Peyer's patch (tissue), 4 donors: Measurements from ENCODE around the gene INF2. TPM values are rescaled to one million over a fixed set of nuclear protein-coding genes. Genes with fewer than 3 reads are reported as not detected.

ENCODE experiments used
- DNase-seq, 3 donors: peaks; one replicate each; pipeline ENCODE4 v3.0.0-alpha.2; 2017 to 2019
- H3K27ac ChIP-seq, 4 donors: fragments of 200-600 bp; sonication (generic); one replicate each; pipeline ENCODE4 v1.5.1; 2016 to 2019
- H3K27me3 ChIP-seq, 2 donors: fragments of 200-600 bp; sonication (generic); one replicate each; pipeline ENCODE4 v1.5.1; 2019
- H3K36me3 ChIP-seq, 3 donors: fragments of 200-600 bp; sonication (generic); one replicate each; pipeline ENCODE4 v1.5.1; 2016 to 2019
- H3K4me1 ChIP-seq, 4 donors: fragments of 200-600 bp; sonication (generic); one replicate each; pipeline ENCODE4 v1.5.1; 2016 to 2019
- H3K4me3 ChIP-seq, 4 donors: fragments of 200-600 bp; sonication (generic); 1 replicate in 3 of 4; 2 replicates in 1 of 4; pipeline ENCODE4 v1.5.1; 2016 to 2019; ENCODE audit warnings: mild to moderate bottlenecking in 1 of 4
- H3K9me3 ChIP-seq, 4 donors: fragments of 200-600 bp; sonication (generic); one replicate each; pipeline ENCODE4 v1.5.1; 2016 to 2019; ENCODE audit warnings: mild to moderate bottlenecking in 1 of 4
- POLR2A ChIP-seq, 2 donors: fragments of 450-650 bp; IDR thresholded peaks; one replicate each; pipeline ENCODE4 v1.5.1; 2017; ENCODE audit warnings: antibody characterized with exemption in 2 of 2, mild to moderate bottlenecking in 2 of 2, moderate library complexity in 2 of 2
- total RNA-seq, 4 donors: library from RNA; depleted of rRNA; stranded (reverse); fragments of >200 nt; gene quantifications; one replicate each; pipeline ENCODE4 v1.1.0, GENCODE V29; 2016
- TF ChIP-seq, protein P1 (sequence below), 6 experiments: fragments of 450-650 bp in 4 of 6; fragments of 200-600 bp in 2 of 6; sonication (generic) in 1 of 6; IDR thresholded peaks; one replicate each; pipeline ENCODE4 v1.5.1; 2017 to 2019; ENCODE audit warnings: antibody characterized with exemption in 6 of 6, mild to moderate bottlenecking in 3 of 6, moderate library complexity in 1 of 6

The INF2 gene
- 100 to 1,000 TPM; 137 to 287 (median 203) TPM for total RNA-seq

DNA sequence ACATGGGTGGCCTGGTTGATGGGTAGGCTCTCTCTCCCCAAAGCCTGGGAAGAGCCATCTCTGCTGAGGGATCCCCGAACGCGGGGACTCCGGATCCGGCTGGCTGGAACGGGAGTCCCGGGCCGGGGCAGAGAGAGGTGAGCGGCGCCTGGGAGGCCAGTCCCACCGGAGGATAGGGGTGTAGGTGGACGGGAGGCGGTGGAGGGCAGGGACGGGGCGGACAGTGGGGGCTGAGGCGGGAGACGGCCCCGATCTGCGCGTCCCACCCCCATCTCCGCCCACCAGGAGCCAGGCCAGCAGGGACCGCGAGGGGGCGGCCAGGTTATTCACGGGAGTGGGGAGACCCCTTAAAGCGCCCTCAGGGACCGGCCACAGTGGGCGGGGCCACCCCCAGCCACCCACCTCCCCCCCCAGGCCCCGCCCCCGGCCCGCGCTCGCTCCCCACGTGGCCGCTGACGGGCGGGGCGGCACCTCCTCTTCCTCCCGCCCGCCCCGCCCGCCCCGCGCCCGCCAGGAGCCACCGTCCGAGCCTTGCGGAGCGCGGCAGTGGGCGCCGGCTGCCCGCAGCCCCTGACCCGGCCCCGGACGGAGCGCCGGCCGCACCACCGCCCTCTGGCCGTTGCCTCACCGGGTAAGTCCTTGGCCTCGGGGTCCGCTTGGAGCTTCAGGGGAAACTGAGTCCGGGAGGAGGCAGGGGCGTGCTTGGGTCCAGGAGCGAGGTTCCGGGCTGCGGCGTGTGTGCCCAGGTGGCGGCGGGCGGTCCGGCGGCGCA is at the start of gene INF2:
Gene INF2, plus strand, starts transcription at position 510 of the 772 bp plus-strand sequence. CDS start 11,748 bp downstream, outside the sequence.
- TF ChIP-seq POLR2A (IDR thresholded peaks at IDR 0.05) = peak; percentile 48 to 51
- TF ChIP-seq, protein P1, sequence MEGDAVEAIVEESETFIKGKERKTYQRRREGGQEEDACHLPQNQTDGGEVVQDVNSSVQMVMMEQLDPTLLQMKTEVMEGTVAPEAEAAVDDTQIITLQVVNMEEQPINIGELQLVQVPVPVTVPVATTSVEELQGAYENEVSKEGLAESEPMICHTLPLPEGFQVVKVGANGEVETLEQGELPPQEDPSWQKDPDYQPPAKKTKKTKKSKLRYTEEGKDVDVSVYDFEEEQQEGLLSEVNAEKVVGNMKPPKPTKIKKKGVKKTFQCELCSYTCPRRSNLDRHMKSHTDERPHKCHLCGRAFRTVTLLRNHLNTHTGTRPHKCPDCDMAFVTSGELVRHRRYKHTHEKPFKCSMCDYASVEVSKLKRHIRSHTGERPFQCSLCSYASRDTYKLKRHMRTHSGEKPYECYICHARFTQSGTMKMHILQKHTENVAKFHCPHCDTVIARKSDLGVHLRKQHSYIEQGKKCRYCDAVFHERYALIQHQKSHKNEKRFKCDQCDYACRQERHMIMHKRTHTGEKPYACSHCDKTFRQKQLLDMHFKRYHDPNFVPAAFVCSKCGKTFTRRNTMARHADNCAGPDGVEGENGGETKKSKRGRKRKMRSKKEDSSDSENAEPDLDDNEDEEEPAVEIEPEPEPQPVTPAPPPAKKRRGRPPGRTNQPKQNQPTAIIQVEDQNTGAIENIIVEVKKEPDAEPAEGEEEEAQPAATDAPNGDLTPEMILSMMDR (IDR thresholded peaks at IDR 0.05) = peak in 1 of 6 experiments; percentile 24
- H3K4me1 ChIP-seq = peaks cover 13 to 66% (median 36%) of the 10 kb centered on the region in 4 donors
- no peaks in the 10 kb centered on the region for H3K36me3 ChIP-seq
- peak within 1 kb of the TSS; percentile 91 to 100 (median 96) for H3K4me3 ChIP-seq
- peak; percentile 64 to 84 (median 84) for DNase-seq
- H3K27me3 ChIP-seq = no peaks in the 10 kb centered on the region
- no peaks in the 10 kb centered on the region for H3K9me3 ChIP-seq
- peak within 1 kb of the TSS; percentile 86 to 98 (median 94) for H3K27ac ChIP-seq

GRCh38 chr14:104639885-104640548 is 49.4 kb upstream of the INF2 start:
- TF ChIP-seq, protein P1 (IDR thresholded peaks at IDR 0.05) = peak; percentile 50 to 90 (median 86)
- TF ChIP-seq POLR2A (IDR thresholded peaks at IDR 0.05) = no peak
- DNase-seq = peak; percentile 58 to 77 (median 77)
- Histone ChIP-seq H3K27me3 (no peaks in the 10 kb centered on the region), H3K27ac (no peak overlapping the region), H3K36me3 (no peaks in the 10 kb centered on the region), H3K4me3 (no peak overlapping the region), H3K4me1 (no peaks in the 10 kb centered on the region), H3K9me3 (no peaks in the 10 kb centered on the region)

DNA sequence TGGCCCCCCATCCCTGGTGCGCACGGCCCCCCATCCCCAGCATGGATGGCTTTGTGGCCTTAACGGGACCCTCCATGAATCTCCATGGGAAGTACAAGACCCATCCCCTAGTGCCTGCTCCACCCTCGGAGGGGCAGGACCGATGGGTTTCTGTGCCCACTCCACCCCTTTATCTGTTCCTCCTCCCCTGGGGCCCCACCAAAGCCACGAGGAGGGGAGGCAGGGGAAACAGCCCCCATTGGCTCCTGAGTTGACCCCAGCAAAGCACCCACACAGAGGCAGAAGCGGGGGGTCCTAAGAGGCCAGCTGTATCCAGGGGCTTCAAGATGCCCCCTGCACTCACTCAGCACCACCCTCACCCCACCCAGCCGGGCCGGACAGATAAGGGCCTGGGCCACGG is 48.7 kb upstream of the INF2 start:
- Histone ChIP-seq H3K4me1 (no peaks in the 10 kb centered on the region), H3K27ac (no peak overlapping the region), H3K9me3 (peaks cover 0 to 3% (median 0%) of the 10 kb centered on the region in 4 donors), H3K4me3 (no peak overlapping the region), H3K27me3 (no peaks in the 10 kb centered on the region), H3K36me3 (no peaks in the 10 kb centered on the region)
- DNase-seq = no peak
- TF ChIP-seq POLR2A (IDR thresholded peaks at IDR 0.05) = no peak
- TF ChIP-seq, protein P1 (IDR thresholded peaks at IDR 0.05) = no peak

- no peak overlapping the region for H3K27ac ChIP-seq
- H3K27me3 ChIP-seq = no peaks in the 10 kb centered on the region
- H3K4me1 ChIP-seq = no peaks in the 10 kb centered on the region
- no peak for DNase-seq
- no peak overlapping the region for H3K4me3 ChIP-seq
- H3K9me3 ChIP-seq = peaks cover 0 to 3% (median 0%) of the 10 kb centered on the region in 4 donors
- no peak for TF ChIP-seq POLR2A (IDR thresholded peaks at IDR 0.05)
- TF ChIP-seq, protein P1 (IDR thresholded peaks at IDR 0.05) = no peak
- no peaks in the 10 kb centered on the region for H3K36me3 ChIP-seq
Observed at GRCh38 chr14:104641753-104642539, 47.5 kb upstream of the INF2 start.

DNA sequence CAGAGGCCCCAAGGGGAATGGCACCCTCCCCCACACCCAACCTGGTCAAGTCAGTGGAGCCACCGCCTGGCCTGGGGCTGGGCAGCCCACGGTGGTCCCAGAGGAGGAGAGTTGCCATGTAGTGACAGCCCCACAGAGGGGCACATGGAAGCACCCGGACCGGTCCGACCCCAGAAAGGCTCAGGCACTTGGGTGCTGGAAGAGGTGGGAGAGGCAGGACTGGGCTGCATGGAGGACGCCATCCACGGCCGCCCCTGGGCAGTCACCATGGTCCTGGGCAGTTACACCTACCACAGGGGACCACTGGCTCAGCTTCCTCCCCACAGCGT is 46.9 kb upstream of the INF2 start:
- TF ChIP-seq, protein P1 (IDR thresholded peaks at IDR 0.05) = no peak
- no peak for TF ChIP-seq POLR2A (IDR thresholded peaks at IDR 0.05)
- H3K4me1 ChIP-seq = no peaks in the 10 kb centered on the region
- no peaks in the 10 kb centered on the region for H3K36me3 ChIP-seq
- no peak overlapping the region for H3K4me3 ChIP-seq
- H3K9me3 ChIP-seq = peaks cover 0 to 3% (median 0%) of the 10 kb centered on the region in 4 donors
- no peaks in the 10 kb centered on the region for H3K27me3 ChIP-seq
- DNase-seq = no peak
- no peak overlapping the region for H3K27ac ChIP-seq
